ENCODE data around the gene NFIA. TPM values are rescaled to one million over a fixed set of nuclear protein-coding genes. Genes with fewer than 3 reads are reported as not detected.

The NFIA gene
- total and polyA plus RNA-seq, 9 of the 15 experiments (the other 6 are each of a cell fraction or from before 2014, with no cell fraction given) = 5.3 to 24.9 (median 9.8) TPM

GRCh38 chr1:61141288-61142042 lies 59.1 kb downstream of the NFIA start (continued):
- no peak for TF ChIP-seq SMARCB1 (IDR thresholded peaks at IDR 0.05; ENCODE audit: insufficient read length, low read depth)
- peak; percentile 66; the same call in 1 of the 2 replicates for TF ChIP-seq CTBP1 (IDR thresholded peaks at IDR 0.05; ENCODE audit: borderline replicate concordance)
- no peak for TF ChIP-seq ZNF134 (CRISPR knock-in tag; conservative IDR thresholded peaks at IDR 0.05)
- TF ChIP-seq TCF3 (CRISPR knock-in tag; IDR thresholded peaks at IDR 0.05) = no peak
- TF ChIP-seq ZNF121 (CRISPR knock-in tag; conservative IDR thresholded peaks at IDR 0.05) = no peak
- TF ChIP-seq FOXA1 (IDR thresholded peaks at IDR 0.05; ENCODE audit: borderline replicate concordance) = no peak
- peak; percentile 77 for TF ChIP-seq SMARCA4 (IDR thresholded peaks at IDR 0.05)
- no peak for TF ChIP-seq MYBL2 (IDR thresholded peaks at IDR 0.05; ENCODE audit: low read depth)
- no peak for TF ChIP-seq MYBL2 (CRISPR knock-in tag; IDR thresholded peaks at IDR 0.05; ENCODE audit: borderline replicate concordance)
- TF ChIP-seq ZC3H8 (IDR thresholded peaks at IDR 0.05) = no peak
- TF ChIP-seq ZNF77 (CRISPR knock-in tag; IDR thresholded peaks at IDR 0.05) = no peak
- no peak for TF ChIP-seq POLR3G (IDR thresholded peaks at IDR 0.05; ENCODE audit: extremely low read depth, insufficient read length, insufficient replicate concordance)
- no peak for TF ChIP-seq PRPF4 (IDR thresholded peaks at IDR 0.05; ENCODE audit: insufficient read depth, low read depth, low read length, poor library complexity, severe bottlenecking)
- peak; percentile 29; the same call in 1 of the 2 replicates for TF ChIP-seq THRA (IDR thresholded peaks at IDR 0.05)
- no peak for TF ChIP-seq ZNF655 (CRISPR knock-in tag; IDR thresholded peaks at IDR 0.05)
- TF ChIP-seq ZFX (CRISPR knock-in tag; IDR thresholded peaks at IDR 0.05) = no peak
- no peak for TF ChIP-seq NR0B1 (IDR thresholded peaks at IDR 0.05; ENCODE audit: partially characterized antibody)
- peak; percentile 69 for TF ChIP-seq GATAD2B (IDR thresholded peaks at IDR 0.05; ENCODE audit: borderline replicate concordance)
- TF ChIP-seq ZNF592 (IDR thresholded peaks at IDR 0.05) = peak; percentile 90
